A673 (cell line): Measurements from ENCODE around the gene PLEKHF1. TPM values are rescaled to one million over a fixed set of nuclear protein-coding genes. Genes with fewer than 3 reads are reported as not detected.

ENCODE experiments used
- BruUV-seq: library from RNA; stranded (reverse); fragments of 400-500 nt; replicated peaks from 2 replicates; lab custom pipeline; 2021; lab: Mats Ljungman, UMichigan
- CTCF ChIA-PET: fragments of 300-600 bp; sonication (Branson Sonifier 250); formaldehyde crosslinking; loops from one replicate; lab custom pipeline; 2022; ENCODE audit warnings: antibody characterized with exemption; lab: Charles Lee
- POLR2A ChIA-PET: fragments of 300-600 bp; sonication (Branson Sonifier 250); formaldehyde crosslinking; loops from one replicate; lab custom pipeline; 2022; ENCODE audit warnings: antibody characterized with exemption; ENCODE audit not compliant: low non-redundant PET; lab: Charles Lee
- DNase-seq: peaks from one replicate; pipeline ENCODE4 v3.0.0-alpha.2; 2015; ENCODE audit warnings: low spot score
- H3K27ac ChIP-seq: fragments of 200-600 bp; sonication (generic); 2 replicates; pipeline ENCODE4 v1.5.1; 2016; ENCODE audit warnings: mixed run types, low read depth, mild to moderate bottlenecking, mixed read lengths, antibody characterized with exemption, low read length; ENCODE audit not compliant: poor library complexity, severe bottlenecking
- H3K27me3 ChIP-seq: fragments of 200-600 bp; sonication (generic); replicated peaks from 2 replicates; pipeline ENCODE4 v1.6.1; 2017; ENCODE audit warnings: mixed run types, low read depth, mild to moderate bottlenecking, mixed read lengths, antibody characterized with exemption, low read length; ENCODE audit not compliant: insufficient read depth, poor library complexity
- H3K36me3 ChIP-seq: fragments of 200-600 bp; sonication (generic); 2 replicates; pipeline ENCODE4 v1.6.1; 2016; ENCODE audit warnings: mixed run types, mild to moderate bottlenecking, mixed read lengths, antibody characterized with exemption, low read length; ENCODE audit not compliant: insufficient read depth, poor library complexity, severe bottlenecking
- H3K4me1 ChIP-seq: fragments of 200-600 bp; sonication (generic); 2 replicates; pipeline ENCODE4 v1.6.1; 2017; ENCODE audit warnings: mixed run types, mild to moderate bottlenecking, mixed read lengths, antibody characterized with exemption, low read length; ENCODE audit not compliant: insufficient read depth, poor library complexity, severe bottlenecking
- H3K4me3 ChIP-seq: fragments of 200-600 bp; sonication (generic); 2 replicates; pipeline ENCODE4 v1.5.1; 2016; ENCODE audit warnings: low read depth, mixed run types, mild to moderate bottlenecking, mixed read lengths, low read length; ENCODE audit not compliant: poor library complexity, severe bottlenecking
- H3K9me3 ChIP-seq: fragments of 200-600 bp; sonication (generic); 2 replicates; pipeline ENCODE4 v1.6.1; 2016; ENCODE audit warnings: mixed run types, low read depth, mild to moderate bottlenecking, mixed read lengths, antibody characterized with exemption, low read length; ENCODE audit not compliant: poor library complexity, severe bottlenecking
- CTCF ChIP-seq: fragments of 300-800, 200-600 bp; sonication (generic); conservative IDR thresholded peaks from 2 replicates; pipeline ENCODE4 v1.5.1; 2017; ENCODE audit warnings: low read depth, mild to moderate bottlenecking, antibody characterized with exemption, low read length, moderate library complexity, mixed read lengths
- EZH2 ChIP-seq: fragments of 200-600 bp; sonication (generic); IDR thresholded peaks from 2 replicates; pipeline ENCODE4 v1.6.1; 2017; ENCODE audit warnings: borderline replicate concordance, low read depth, mild to moderate bottlenecking, mixed read lengths, antibody characterized with exemption, low read length; ENCODE audit not compliant: poor library complexity, severe bottlenecking
- intact Hi-C: fragments of 100-400 bp; cut with micrococcal nuclease; formaldehyde crosslinking; loops from one replicate; pipeline ENCODE4 v1.10.0; 2022; ENCODE audit not compliant: unreplicated experiment
- total RNA-seq: library from RNA; stranded (reverse); gene quantifications from 2 replicates; pipeline ENCODE4 v1.2.3, GENCODE V29; 2021

Gene PLEKHF1
- total RNA-seq, 1 experiment from 2014 or later, result not detected

DNA sequence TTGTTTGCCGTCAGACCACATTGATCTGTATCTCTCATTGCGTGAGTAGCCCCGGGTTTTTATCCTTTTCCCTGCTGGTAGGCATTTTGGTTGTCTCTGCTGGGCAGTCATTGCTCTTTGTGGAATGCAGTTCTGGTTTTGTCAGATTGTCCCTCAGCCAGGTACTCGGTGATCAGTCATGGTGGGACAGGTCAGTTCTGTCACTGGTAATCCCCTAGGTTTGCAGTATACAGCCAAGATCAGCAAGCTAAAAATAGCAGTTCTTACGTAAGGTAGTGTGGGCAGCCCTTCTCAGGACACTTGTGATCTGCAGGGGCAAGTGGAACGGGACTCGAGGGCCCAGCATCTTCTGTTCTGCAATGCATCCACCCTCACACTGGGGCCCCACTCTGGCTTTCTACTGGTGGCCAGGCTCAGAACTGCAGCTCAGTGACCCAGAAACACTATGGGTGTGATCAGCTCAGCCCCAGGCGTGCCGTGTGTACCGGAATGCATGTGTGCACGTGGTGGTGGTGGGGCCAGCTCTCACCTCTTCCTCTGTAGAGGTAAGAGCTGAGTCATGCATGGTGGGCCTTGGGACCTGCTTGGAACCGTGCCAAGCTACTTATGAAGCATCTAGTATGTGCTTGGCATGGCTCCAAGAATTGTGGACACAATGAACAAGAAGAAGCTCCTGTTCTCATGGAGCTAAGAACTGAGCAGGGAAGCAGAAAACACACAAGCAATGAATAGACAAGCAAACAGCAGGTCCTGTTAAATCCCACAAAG is 6.3 kb downstream of the PLEKHF1 start:
- no peak for TF ChIP-seq CTCF
- TF ChIP-seq EZH2, result no peak
- no peak for DNase-seq
- H3K36me3 ChIP-seq, result no peaks in the 10 kb centered on the region
- POLR2A ChIA-PET, result no interaction called here
- no peaks in the 10 kb centered on the region for H3K27me3 ChIP-seq
- no TSS peak for BruUV-seq
- no peaks in the 10 kb centered on the region for H3K9me3 ChIP-seq
- no peak overlapping the region for H3K27ac ChIP-seq
- H3K4me1 ChIP-seq, result peaks cover 4% of the 10 kb centered on the region
- H3K4me3 ChIP-seq, result no peak overlapping the region
- CTCF ChIA-PET, result no interaction called here
- intact Hi-C loops, result no loop called here

GRCh38 chr19:29672319-29672932 is 7.2 kb downstream of the PLEKHF1 start:
- no peak overlapping the region for H3K27ac ChIP-seq
- no peaks in the 10 kb centered on the region for H3K9me3 ChIP-seq
- H3K4me1 ChIP-seq, result no peaks in the 10 kb centered on the region
- no peak overlapping the region for H3K4me3 ChIP-seq
- no peaks in the 10 kb centered on the region for H3K27me3 ChIP-seq
- no peaks in the 10 kb centered on the region for H3K36me3 ChIP-seq
- intact Hi-C loops, result no loop called here
- CTCF ChIA-PET, result no interaction called here
- DNase-seq, result no peak
- POLR2A ChIA-PET, result no interaction called here
- BruUV-seq, result no TSS peak
- TF ChIP-seq EZH2, result no peak
- TF ChIP-seq CTCF, result no peak

DNA sequence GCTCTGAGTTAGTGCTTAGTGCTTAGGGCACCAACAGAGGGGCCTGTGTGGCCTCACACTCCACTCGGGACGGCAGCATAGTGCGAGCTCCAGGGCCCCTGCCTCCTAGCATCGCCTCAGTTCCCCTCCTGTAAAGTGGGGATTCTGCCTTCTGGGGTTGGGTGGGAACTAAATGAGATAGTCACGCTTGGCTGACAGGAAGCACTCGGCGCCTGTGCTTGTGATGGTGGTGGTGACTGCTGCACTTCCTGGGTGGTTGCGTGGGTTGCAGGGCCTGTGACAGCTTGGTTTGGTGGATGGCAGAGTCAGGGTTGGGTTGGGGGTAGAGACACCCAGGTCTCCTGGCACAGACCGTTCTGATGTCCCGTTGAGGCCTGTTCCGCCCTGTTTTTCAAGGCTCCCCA is 7.7 kb downstream of the PLEKHF1 start:
- POLR2A ChIA-PET, result no interaction called here
- H3K4me3 ChIP-seq, result no peak overlapping the region
- no peaks in the 10 kb centered on the region for H3K4me1 ChIP-seq
- no peak for DNase-seq
- BruUV-seq, result no TSS peak
- no peaks in the 10 kb centered on the region for H3K27me3 ChIP-seq
- intact Hi-C loops, result no loop called here
- no peak for TF ChIP-seq CTCF
- TF ChIP-seq EZH2, result no peak
- CTCF ChIA-PET, result no interaction called here
- no peak overlapping the region for H3K27ac ChIP-seq
- no peaks in the 10 kb centered on the region for H3K36me3 ChIP-seq
- H3K9me3 ChIP-seq, result no peaks in the 10 kb centered on the region
